GM21619 (cell line): ENCODE data around the gene ZFAND6.

ENCODE experiments used
- ATAC-seq: cut with Tn5 transposase; IDR thresholded peaks from one replicate; pipeline ENCODE4 v1.9.1; 2021; ENCODE audit not compliant: unreplicated experiment

The ZFAND6 gene

DNA sequence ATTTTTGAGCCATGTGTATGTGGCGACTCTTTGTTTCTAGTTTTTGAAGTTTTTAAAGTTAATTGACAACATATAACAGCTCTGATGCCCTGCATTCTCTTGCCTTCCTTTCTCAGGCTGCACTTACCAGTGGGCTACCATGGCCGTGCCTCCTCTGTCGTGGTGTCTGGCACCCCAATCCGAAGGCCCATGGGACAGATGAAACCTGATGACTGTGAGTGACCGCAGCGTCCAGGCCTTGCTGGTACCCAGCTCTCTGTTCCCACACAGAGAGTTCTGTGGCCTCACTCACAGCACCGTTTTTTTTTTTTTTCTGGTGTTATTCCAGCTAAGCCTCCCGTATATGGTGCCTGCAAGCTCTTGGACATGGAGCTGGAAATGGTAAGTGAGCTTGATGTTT, 108.5 kb downstream of the ZFAND6 start:
- ATAC-seq = no peak

DNA sequence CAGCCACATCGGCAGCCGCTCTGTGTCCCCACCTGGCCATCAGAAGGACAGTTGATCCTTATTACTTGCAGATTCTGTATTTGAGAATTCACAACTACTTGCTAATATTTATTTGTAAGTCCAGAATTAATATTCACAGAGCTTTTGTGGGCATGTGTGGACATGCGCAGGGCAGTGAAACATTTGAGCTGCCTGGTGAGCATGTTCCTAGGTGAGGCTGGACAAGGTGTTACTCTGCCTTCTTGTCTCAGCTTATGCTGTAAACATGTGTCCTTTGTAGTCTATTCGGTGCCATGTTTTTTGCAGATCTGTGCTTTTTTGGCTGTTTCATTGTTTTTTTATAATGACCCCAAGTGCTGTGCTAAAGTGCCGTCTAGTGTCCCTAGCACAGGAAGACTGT, 108.9 kb downstream of the ZFAND6 start:
- ATAC-seq = no peak

DNA sequence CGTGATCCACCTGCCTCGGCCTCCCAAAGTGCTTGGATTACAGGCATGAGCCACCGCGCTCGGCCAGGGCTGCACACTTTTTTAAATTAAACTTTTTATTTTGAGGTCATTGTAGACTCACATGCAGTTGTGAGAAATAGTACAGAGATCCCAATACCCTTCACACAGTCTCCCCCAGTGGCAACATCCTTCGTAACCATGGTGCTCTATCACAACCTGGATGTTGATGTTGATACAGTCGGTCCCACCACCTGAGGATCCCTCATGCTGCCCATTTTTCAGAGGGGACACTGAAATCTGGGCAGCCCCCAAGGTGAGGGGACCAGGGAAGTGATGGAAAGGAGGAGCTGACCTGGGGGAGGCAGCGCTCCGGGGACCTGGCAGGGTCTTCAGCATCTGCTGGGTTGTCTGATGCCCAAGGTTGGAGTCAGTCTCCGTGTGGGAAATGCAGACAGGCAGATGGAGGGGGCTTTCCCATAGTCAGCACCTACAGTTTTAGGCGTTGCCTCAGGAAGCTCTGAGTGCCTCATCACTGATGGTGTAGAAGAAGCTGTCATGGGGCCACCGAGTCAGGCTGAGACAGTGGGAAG, 110.4 kb downstream of the ZFAND6 start:
- no peak for ATAC-seq

DNA sequence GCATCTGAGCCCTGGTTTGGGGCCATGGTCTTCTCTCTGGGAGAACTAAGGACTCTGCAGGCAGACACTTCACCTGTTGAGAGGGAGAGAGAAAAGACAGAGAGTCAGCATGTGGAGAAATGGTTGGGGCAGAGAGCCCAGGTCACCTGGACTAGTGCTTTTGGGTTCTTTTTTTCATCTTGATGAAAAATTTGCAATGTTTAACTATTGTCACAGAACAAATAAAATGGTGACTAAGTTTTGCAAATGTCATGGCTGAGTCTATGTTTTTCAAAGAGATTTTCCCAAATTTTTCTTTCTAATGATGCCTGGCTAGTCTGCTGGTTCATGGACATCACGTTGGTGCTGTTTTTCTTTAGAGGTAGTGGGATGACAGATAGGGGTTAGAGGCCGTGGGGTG, 111.1 kb downstream of the ZFAND6 start:
- ATAC-seq = no peak

DNA sequence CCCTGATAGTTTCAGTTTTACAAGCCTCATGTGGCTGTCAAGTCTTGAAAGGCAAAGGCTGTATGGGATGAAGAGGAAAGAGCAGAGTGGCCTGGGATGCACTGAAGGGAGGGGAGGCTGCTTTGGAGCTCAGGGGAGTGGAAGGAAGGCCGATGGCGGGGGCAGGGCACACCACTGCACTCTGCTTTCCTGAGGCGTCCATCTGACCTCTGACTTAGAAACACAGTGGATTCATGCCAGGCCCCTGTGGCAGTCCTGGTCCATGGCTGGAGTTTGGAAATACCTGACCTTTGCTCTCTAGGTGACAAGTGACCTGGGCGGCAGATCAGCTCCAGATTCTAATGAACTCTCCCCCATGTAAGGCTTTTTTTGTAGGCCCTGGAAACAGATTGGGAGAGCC, 112.3 kb downstream of the ZFAND6 start:
- ATAC-seq = no peak

DNA sequence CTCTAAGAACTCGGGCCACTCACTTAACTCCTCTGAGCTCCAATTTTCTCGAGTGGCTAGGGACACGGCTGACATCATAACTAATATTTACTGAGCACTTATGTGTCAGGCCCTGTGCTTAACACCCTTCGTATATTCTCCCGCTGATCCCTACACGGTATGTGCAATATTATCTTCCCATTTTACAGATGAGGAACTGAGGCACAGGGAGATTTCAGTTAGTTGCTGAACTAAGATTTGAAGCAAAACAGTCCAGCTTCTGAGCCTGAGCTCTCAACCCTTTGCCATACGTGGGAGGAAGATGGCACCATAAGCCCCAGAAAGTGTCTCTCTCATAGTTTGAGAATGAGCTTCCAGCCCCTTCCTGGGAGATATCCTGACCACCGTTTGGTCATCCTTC, 112.9 kb downstream of the ZFAND6 start:
- no peak for ATAC-seq

DNA sequence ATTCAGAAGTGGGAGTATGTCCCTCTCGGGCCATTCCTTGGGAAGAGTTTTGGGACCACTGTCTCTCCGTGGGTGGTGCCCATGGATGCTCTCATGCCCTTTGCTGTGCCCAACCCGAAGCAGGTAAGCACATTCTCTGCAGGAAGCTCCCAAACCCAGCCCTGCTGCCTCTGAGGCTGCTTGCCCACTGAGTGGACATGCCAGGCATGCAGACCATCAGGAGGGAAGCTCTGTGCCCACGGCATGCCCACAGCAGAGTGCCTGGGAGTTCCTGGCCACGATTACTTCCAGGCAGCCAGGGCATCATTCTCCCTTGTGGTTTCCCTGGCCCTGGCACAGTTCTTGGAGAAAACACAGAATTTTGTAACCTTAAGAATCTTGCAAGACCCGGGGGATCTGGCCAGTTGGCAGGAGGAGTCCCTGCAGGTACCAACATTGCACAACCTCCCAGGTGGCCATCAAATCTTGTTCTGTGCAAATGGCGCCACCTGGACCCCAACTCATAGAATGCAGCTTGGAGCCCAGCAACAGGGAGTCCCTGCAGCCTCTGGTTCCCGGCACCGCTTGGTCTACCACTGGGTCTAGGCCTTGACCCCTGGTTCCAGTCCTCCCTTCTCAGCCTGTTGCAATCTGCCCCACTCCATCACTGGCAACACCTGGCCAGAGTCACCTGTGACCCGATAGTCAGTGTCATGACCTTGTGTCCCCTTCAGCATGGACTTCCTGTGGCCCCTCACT, 113.7 kb downstream of the ZFAND6 start:
- peak; percentile 76 for ATAC-seq

DNA sequence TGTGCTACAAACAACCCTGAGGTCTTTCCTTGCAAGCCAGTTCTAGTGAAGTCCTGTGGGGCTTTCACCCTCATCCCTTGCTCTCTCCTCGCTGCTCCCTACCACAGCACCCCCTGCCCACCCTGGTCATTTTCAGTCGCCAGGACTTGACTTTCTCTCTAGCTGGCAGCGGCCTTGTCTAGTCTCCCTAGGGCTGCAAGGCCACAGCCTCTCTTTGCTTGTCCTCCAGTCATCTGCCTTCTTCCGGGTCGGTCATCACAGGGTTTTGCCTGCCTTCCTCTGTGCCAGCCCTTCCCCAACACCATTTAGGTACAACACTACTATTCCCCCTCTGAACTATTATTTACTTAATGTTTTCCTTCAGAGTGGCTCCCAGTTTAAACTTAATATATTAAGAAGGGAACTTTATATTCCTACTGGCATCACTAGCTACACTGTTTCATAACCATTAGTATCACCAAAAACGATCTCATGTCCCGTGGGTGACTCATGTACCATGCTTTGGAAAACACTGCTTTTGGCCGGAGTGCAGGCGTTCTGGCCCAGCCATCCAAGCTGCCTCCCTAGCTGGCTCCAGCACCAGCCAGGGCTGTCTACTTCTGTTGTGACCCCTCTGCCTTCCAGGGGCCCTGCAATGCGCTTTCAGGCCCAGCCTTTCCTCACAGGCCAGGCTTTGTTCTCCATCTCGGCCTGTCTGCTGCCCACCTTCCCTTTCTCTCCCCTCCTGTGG, 114.7 kb downstream of the ZFAND6 start:
- ATAC-seq = no peak

DNA sequence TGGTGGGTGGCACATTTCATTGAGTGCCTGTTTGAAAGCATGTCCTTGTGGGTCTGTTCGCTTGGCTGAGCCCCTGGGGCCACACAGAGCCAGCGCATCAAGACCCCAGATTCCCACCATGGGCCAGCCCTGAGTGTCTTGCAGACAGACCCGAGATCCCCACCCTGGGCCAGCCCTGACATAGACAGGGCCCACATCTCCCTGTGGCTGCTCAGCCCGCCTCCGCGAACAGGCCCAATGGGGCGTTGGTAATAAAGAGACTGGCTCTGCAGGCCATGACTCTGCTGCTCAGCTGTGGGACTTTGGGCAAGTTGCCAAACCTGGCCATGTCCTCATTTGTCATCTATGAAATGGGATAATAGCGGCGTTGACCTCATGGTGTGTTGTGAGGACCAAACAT, 116.0 kb downstream of the ZFAND6 start:
- no peak for ATAC-seq

DNA sequence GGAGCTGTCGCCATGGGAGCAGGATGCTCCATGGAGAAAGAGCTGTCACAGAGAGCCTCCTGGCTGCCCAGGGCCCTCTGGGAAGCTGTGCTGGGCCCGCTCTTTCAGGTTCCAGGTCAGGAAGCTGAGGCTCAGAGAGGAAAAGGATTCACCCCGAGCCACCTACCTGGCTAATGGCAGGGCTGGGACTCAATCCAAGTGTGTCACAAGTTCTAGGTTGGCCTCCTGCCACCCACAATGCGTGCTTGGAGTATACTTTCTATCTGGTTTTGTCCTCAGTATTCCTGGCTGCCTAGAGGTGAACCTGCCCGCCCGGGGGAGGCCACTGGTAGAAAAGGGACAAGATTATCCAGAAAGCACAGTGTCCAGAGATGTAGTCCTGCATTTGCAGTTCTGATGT, 117.0 kb downstream of the ZFAND6 start:
- ATAC-seq = no peak

DNA sequence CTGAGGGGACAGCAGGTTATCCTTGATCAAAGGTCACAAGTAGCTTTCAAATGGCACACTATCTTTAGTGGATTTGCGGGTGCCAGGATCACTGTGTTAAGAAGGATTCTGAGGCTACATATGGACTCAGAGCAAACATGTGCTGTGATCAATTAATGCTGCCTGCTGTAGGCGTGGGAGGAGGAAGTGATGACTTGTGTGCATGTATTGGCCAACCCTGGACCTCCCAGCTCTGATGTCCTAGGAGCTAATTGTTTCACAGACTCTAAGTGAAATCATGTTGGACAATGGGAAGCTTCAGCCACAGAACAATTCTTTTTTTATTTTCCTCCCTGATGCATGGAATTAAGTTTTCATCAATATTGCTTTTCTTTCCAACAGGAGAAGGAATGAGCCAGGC, 117.7 kb downstream of the ZFAND6 start:
- no peak for ATAC-seq

DNA sequence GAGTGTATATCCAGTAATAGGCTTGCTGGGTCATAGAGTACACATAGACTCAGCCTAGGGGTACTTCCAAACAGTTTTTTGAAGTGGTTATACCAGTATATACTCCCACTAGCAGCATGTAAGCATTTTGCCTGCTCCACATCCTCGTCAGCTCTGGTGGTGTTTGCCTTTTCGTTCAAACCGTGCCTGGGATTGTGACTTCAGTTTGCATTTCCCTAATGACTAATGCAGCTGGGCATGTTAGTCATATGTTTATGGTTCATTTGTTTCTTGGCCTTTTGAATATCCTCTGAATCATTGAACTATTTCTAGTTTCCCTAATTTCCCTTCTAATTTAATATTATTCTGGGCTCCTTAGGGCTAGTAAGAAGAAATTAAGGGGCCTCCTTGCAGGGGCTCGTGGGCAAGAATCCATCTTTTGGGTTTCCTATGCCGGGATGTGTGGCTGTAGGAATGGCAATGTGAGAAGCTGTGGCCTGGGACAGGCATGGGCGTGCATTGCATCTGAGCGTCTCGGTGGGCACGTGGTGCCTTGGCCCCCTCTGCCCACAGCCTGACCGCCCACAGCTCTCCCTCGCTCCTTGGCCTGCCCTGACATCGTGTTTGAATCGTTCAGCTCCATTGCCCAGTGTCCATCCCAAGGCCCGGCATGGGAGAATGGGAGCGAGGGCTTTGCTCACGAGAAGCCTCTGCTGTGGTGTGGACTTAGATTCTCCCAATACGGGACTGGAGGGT, 119.7 kb downstream of the ZFAND6 start:
- ATAC-seq = no peak

DNA sequence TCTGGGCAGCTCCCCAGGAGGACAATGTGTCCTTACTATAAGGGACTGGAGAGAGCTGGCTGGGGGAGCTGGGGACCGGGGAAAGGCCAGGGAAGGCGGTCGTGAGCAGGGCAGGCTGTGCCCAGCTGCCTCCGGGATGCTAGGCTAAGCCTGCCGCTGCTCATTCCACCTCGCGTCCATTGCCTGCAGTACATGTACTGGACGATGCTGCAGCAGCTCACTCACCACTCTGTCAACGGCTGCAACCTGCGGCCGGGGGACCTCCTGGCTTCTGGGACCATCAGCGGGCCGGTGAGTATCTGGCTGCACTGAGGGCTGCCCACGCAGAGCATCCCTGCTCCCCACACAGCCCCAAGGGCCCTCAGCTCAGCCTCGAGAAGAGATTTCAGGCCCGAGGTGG, 120.5 kb downstream of the ZFAND6 start:
- ATAC-seq = no peak

DNA sequence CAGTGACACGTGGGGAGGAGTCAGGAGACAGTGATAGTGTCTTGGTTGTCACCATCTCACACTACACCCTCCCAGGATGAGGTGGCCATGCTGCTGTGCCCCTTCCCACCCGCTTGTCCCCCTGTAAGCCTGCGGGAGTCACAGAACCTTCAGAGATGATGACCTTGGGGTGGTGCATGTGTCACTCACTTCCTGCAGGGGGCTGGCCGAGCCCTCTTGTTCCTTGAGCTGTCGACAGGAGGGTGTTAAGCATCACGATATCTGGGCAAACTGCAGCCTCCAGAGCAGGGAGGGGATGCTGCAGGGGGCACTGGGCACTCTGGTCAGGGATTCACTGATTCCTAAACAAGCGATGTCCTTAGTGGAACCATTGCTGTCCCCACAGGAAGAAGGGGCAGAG, 121.0 kb downstream of the ZFAND6 start:
- ATAC-seq = no peak

DNA sequence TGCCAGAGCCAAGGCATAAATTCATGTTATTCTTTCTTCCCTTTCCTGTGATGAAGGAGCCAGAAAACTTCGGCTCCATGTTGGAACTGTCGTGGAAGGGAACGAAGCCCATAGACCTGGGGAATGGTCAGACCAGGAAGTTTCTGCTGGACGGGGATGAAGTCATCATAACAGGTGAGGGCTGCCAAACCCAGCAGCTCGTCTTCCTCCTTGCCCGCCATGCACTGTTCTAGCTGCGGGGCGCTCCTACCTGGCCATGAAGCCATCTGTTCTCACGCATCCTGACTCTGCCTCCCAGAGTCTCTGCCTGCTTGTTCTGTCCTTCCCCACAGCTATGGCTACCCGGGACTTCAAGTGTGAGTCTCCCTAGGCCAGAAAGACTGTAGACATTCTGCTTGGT, 121.5 kb downstream of the ZFAND6 start:
- ATAC-seq = no peak

DNA sequence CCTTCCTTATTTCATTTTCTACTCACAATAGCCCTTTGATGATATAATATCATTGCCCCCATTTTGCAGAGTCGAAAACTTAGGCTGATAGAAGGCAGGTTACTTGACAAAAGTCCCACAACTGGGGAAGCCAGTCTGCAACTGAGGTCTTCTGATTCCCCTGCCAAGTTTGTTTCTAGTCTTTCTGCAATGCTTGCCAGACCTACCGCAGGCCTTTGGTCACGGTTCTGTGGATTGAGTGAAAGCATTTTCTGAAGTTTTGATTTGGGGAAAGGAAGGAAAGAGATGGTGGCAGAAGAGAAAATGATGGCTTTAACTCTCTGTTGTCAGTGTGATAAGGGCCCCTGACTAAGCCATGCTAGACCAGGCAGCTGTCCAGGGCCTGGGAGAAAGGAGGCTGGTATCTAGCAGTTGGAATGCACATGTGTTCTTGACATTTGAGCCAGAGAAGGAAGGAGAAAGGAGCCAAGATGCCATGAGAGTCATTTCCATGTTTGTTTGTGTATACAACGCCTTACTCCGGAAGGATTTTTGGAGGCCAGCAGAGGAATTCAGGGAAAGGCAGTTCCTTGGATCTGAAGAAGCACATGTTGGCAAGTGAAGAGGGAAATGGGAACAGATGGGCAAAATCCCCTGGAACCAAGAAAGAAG, 123.3 kb downstream of the ZFAND6 start:
- ATAC-seq = no peak

DNA sequence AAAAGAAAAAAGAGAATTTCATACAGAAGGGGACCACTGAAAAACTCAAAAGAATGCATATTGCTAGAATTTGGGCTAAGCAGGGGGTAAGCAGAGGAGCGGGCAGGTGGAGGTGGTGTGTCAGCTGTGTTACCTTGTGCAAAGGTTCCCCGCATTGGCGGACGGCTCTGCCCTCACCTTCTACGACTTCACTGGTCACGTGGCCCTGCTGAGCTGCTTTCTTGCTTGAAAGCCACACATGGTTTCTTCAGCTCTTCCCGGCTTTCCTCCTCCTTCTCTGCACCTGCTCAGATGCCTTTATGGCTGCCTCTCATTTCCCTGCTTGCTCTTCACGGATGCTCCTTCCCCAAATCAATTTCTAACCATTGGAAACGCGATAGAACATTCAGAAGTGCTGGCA, 123.8 kb downstream of the ZFAND6 start:
- no peak for ATAC-seq

DNA sequence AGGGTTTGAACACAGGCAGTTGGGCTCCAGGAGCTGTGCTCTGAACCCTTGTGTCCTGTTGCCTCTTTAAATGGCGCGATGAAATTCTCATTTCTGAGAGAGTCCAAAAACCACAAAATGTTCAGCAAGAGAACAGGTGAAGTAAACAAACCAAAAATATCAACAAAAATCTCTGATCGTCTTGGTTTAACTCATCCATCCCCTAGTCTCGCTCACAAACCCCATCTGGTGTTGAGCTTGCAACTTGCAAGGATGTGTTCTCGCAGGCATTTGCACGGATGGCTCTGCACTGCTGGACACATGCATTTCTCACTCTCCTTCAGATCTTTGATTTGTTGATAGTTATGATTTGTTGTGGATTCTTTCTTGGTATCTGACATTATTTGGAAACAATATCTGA, 124.4 kb downstream of the ZFAND6 start:
- no peak for ATAC-seq

DNA sequence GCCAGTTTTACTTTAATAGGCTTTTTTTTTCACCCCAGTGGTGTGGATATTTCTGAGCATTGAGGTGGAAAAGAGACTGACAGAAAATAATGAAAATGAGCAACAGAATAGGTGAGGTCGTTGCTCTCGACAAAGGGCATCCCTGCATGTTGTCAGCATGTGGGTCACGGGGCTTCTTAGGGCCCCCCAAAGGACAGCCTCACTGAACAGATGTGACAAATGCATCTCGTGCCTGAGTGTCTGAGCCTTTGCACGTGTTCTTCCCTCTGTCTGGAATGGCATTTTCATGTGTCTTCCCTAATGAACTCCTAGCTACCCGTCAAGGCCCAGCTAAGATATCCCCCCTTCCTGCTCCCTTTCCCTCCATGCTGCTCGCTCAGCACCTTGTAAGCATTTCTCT, 125.1 kb downstream of the ZFAND6 start:
- no peak for ATAC-seq

DNA sequence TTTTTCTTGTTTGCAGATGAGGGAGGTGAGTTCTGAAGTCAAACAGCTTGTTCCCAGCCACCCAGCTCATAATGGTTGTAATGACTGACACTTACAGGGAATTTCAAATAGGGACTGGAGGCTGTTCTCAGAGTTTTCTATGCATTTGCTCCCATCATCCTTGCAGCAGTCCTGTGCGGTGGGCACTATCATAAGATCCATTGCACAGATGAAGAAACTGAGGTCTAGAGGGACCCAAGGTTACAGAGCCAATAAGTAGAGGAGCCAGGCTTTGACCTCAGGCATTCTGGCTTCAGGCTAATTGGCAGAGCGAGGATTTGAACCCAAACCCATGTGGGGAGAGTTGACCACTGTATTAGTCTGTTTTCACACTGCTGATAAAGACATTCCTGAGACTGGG, 125.7 kb downstream of the ZFAND6 start:
- no peak for ATAC-seq

DNA sequence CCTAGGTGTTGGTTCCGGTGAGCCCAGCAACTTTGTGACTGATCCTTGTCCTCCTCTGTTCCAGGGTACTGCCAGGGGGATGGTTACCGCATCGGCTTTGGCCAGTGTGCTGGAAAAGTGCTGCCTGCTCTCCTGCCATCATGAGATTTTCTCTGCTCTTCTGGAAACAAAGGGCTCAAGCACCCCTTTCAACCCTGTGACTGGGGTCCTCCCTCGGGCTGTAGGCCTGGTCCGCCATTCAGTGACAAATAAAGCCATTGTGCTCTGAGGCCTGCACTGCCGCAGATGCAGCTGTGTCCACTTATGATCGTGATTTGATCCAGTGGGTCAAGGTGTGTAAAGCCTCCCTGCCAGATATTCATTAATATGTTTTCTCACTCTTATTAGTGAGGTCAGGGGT, 126.6 kb downstream of the ZFAND6 start:
- no peak for ATAC-seq
